ENCODE data around the gene FEN1.
A peak's percentile ranks its signal among the peaks of the same experiment; 100 is the strongest.

The FEN1 gene, protein sequence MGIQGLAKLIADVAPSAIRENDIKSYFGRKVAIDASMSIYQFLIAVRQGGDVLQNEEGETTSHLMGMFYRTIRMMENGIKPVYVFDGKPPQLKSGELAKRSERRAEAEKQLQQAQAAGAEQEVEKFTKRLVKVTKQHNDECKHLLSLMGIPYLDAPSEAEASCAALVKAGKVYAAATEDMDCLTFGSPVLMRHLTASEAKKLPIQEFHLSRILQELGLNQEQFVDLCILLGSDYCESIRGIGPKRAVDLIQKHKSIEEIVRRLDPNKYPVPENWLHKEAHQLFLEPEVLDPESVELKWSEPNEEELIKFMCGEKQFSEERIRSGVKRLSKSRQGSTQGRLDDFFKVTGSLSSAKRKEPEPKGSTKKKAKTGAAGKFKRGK

DNA sequence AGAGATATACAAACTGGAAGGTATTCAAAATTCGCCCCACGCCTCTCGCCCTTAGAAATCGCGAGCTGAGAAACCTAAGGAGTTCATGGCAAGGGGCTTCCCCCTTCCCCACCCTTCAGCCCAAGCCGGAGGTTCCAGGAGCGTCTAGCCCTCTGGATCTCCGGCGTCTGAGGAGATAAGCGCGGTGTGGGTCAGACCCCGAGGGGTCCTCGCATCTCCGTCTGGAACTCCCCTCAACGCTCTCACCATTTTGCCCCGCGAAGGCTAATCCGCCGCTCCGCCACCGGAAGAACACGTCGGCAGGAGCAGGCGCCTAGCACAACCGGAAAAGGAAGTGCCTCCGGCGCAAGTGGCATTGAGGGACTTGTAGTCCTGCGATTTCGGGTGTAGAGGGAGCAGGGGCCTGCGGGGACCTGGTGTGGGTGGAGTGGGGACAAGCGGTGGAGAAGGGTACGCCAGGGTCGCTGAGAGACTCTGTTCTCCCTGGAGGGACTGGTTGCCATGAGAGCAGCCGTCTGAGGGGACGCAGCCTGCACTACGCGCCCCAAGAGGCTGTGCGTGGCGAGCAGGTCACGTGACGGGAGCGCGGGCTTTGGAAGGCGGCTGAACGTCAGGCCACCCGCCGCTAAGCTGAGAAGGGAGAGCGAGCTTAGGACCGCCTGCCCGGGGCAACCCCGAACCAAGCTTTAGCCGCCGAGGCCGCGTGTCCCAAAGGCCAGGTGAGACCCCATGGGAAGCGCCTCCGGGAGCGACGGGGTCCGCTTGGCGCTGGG lies at the start of gene FEN1, which contains the start of gene TMEM258:
Gene FEN1 (plus strand): TSS at position 602 of the 773 bp plus-strand sequence. CDS start 2,451 bp downstream, outside the sequence.
Gene TMEM258 (minus strand): TSS at position 290 of the 773 bp plus-strand sequence. CDS start 41 bp downstream, at position 249.
- Mint-ChIP-seq H3K36me3 (ENCODE audit: low read depth) (peaks cover 90% of the 10 kb centered on the region), H3K27ac (peak within 1 kb of the TSS; percentile 100)

DNA sequence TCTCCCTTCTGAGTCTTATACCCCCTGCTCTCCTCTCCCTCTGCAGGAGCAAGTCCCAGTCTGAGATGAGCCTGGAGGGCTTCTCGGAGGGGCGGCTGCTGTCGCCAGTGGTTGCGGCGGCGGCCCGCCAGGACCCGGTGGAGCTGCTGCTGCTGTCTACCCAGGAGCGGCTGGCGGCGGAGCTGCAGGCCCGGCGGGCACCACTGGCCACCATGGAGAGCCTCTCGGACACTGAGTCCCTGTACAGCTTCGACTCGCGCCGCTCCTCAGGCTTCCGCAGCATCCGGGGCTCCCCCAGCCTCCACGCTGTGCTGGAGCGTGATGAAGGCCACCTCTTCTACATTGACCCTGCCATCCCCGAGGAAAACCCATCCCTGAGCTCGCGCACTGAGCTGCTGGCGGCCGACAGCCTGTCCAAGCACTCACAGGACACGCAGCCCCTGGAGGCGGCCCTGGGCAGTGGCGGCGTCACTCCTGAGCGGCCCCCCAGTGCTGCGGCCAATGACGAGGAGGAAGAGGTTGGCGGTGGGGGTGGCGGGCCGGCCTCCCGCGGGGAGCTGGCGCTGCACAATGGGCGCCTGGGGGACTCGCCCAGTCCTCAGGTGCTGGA lies 49.1 kb upstream of the FEN1 start:
- Mint-ChIP-seq H3K36me3 (ENCODE audit: low read depth) (no peaks in the 10 kb centered on the region), H3K27ac (no peak overlapping the region), H3K4me3 (no peak overlapping the region), H3K9me3 (no peaks in the 10 kb centered on the region), H3K4me1 (ENCODE audit: low read depth) (no peaks in the 10 kb centered on the region), H3K27me3 (peaks cover 7% of the 10 kb centered on the region)
- DNase-seq: no peak

More for the DNA sequence above, at the start of gene FEN1, which contains the start of gene TMEM258:
- peaks cover 58% of the 10 kb centered on the region for H3K4me1 Mint-ChIP-seq (ENCODE audit: low read depth)
- no peaks in the 10 kb centered on the region for H3K27me3 Mint-ChIP-seq
- peak within 1 kb of the TSS; percentile 92 for H3K4me3 Mint-ChIP-seq
- H3K9me3 Mint-ChIP-seq: no peaks in the 10 kb centered on the region
- DNase-seq: peak; percentile 94

- Mint-ChIP-seq H3K4me1 (ENCODE audit: low read depth) (no peaks in the 10 kb centered on the region), H3K27ac (no peak overlapping the region), H3K36me3 (ENCODE audit: low read depth) (no peaks in the 10 kb centered on the region), H3K9me3 (no peaks in the 10 kb centered on the region), H3K4me3 (no peak overlapping the region), H3K27me3 (peaks cover 11% of the 10 kb centered on the region)
- DNase-seq: no peak
Measured at GRCh38 chr11:61744181-61744580, 48.5 kb upstream of the FEN1 start.

DNA sequence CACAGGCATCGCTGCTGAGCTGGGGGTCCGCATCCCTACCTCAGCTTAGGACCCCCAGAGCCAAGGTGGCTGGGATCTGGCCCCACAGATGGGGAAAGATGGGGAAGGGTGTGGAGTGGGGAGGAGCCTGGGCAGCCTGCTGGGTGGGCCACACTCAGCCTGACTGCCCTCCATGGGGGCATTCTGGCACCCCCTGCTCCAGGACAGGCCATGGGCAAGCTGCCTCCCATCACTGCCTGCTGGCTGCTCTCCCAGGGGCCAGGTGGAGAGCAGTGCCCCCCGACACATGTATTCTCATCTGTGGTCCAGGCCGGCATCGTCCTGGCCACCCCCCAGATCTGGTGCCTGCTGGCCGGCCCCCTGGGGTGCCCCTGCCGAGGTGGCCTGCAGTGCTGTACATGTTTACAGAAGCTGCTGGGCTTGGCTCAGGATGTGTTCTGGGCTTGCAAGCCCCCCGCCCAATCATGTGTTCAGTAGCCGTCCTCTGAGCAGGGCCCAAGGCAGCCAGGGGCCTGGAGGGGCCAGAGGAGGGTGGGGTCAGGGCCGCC lies 48.0 kb upstream of the FEN1 start:
- H3K27me3 Mint-ChIP-seq: peaks cover 16% of the 10 kb centered on the region
- H3K36me3 Mint-ChIP-seq (ENCODE audit: low read depth): no peaks in the 10 kb centered on the region
- H3K27ac Mint-ChIP-seq: no peak overlapping the region
- DNase-seq: no peak
- no peak overlapping the region for H3K4me3 Mint-ChIP-seq
- H3K9me3 Mint-ChIP-seq: no peaks in the 10 kb centered on the region
- H3K4me1 Mint-ChIP-seq (ENCODE audit: low read depth): no peaks in the 10 kb centered on the region

DNA sequence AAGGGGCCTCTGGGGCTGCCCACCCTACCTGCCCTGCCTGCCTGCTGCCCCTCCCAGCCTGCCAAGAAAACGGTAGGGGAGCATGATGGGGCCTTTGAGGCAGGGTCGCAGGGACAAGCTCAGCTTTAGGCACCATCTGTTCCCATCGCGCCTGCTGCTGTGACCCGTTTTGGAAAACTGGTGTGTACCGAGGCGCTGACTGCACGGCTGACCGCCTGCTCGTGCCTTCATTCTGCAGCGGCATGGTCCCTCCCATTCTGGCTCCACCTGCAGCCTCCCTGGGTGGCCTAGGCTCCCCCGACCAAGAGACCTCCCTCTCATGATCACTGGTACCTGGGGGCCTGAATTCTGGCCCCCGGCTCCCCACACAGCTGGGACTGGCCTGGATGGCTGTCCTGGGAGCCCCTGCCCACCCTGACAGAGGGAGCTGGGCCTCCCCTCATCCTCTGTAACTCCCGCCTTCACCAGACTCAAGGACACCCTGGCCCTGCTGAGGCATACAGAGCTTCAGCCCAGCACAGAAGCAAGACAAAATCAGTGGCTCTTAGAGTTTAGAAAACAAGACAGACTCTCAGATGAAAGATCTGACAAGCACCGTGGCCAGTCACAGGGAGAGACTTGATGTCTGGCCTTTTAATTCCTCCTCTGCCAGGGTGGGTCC lies 46.8 kb upstream of the FEN1 start:
- H3K9me3 Mint-ChIP-seq: no peaks in the 10 kb centered on the region
- H3K36me3 Mint-ChIP-seq (ENCODE audit: low read depth): no peaks in the 10 kb centered on the region
- peaks cover 21% of the 10 kb centered on the region for H3K27me3 Mint-ChIP-seq
- no peak for DNase-seq
- H3K4me1 Mint-ChIP-seq (ENCODE audit: low read depth): no peaks in the 10 kb centered on the region
- no peak overlapping the region for H3K4me3 Mint-ChIP-seq
- no peak overlapping the region for H3K27ac Mint-ChIP-seq

GRCh38 chr11:61746442-61747191 lies 46.1 kb upstream of the FEN1 start:
- no peak for DNase-seq
- H3K4me1 Mint-ChIP-seq (ENCODE audit: low read depth): no peaks in the 10 kb centered on the region
- no peak overlapping the region for H3K27ac Mint-ChIP-seq
- no peak overlapping the region for H3K4me3 Mint-ChIP-seq
- H3K9me3 Mint-ChIP-seq: no peaks in the 10 kb centered on the region
- H3K27me3 Mint-ChIP-seq: peaks cover 26% of the 10 kb centered on the region
- no peaks in the 10 kb centered on the region for H3K36me3 Mint-ChIP-seq (ENCODE audit: low read depth)

GRCh38 chr11:61747192-61747966 lies 45.3 kb upstream of the FEN1 start:
- DNase-seq: peak; percentile 64
- no peak overlapping the region for H3K4me3 Mint-ChIP-seq
- H3K27ac Mint-ChIP-seq: no peak overlapping the region
- no peaks in the 10 kb centered on the region for H3K36me3 Mint-ChIP-seq (ENCODE audit: low read depth)
- no peaks in the 10 kb centered on the region for H3K9me3 Mint-ChIP-seq
- H3K4me1 Mint-ChIP-seq (ENCODE audit: low read depth): peaks cover 2% of the 10 kb centered on the region
- H3K27me3 Mint-ChIP-seq: peaks cover 31% of the 10 kb centered on the region

DNA sequence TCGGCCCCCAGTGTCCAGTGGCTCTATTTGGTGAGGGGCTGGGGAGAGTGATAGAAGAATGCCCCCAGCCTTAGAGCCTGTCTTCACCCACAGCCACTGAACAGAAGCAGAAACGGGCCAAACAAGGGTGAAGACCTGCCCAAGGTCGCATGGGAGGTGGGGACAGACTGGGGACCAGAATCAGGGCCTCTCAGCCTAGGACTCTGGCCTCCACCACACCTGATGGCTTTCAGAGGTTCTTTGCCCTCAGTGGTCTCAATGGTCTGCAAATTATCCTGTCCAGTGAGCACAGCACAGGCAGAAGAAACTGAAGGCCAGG lies 44.8 kb upstream of the FEN1 start:
- Mint-ChIP-seq H3K27me3 (peaks cover 33% of the 10 kb centered on the region), H3K36me3 (ENCODE audit: low read depth) (no peaks in the 10 kb centered on the region), H3K9me3 (no peaks in the 10 kb centered on the region), H3K27ac (no peak overlapping the region), H3K4me1 (ENCODE audit: low read depth) (peaks cover 3% of the 10 kb centered on the region), H3K4me3 (no peak overlapping the region)
- no peak for DNase-seq

GRCh38 chr11:61749591-61750217 lies 43.0 kb upstream of the FEN1 start:
- no peak overlapping the region for H3K27ac Mint-ChIP-seq
- H3K4me3 Mint-ChIP-seq: no peak overlapping the region
- peaks cover 45% of the 10 kb centered on the region for H3K27me3 Mint-ChIP-seq

DNA sequence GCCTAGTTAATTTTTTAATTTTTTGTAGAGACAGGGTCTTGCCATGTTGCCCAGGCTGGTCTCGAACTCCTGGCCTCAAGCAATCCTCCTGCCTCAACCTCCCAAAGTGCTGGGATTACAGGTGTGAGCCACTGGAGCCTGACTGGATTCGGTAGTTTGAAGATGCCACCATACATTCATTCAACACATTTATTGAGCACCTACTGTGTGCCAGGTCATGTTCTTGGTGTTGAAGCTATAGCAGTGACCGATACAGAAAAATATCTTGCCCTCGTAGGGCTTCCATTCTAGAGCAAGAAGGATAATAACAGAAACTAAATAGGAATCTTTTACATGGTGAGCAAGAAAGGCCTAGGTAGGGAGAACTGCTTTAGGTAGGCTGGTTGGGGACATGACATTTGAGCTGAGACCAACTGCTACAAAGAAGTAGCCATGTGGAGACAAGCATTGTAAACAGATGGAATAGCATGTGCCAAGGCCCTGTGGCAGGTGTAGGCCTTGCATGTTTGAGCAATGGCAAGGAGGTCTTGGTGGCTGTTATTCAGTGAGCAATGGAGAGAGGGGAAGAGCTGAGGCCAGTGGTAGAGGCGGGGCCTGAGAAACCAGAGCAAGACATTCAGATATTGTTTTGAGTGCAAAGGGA lies 42.0 kb upstream of the FEN1 start:
- Mint-ChIP-seq H3K27me3 (peaks cover 45% of the 10 kb centered on the region), H3K27ac (no peak overlapping the region), H3K9me3 (no peaks in the 10 kb centered on the region), H3K4me1 (ENCODE audit: low read depth) (peaks cover 8% of the 10 kb centered on the region), H3K36me3 (ENCODE audit: low read depth) (no peaks in the 10 kb centered on the region), H3K4me3 (no peak overlapping the region)
- no peak for DNase-seq

More at GRCh38 chr11:61749591-61750217, 43.0 kb upstream of the FEN1 start:
- Mint-ChIP-seq H3K4me1 (ENCODE audit: low read depth) (peaks cover 5% of the 10 kb centered on the region), H3K9me3 (no peaks in the 10 kb centered on the region), H3K36me3 (ENCODE audit: low read depth) (no peaks in the 10 kb centered on the region)
- DNase-seq: no peak

DNA sequence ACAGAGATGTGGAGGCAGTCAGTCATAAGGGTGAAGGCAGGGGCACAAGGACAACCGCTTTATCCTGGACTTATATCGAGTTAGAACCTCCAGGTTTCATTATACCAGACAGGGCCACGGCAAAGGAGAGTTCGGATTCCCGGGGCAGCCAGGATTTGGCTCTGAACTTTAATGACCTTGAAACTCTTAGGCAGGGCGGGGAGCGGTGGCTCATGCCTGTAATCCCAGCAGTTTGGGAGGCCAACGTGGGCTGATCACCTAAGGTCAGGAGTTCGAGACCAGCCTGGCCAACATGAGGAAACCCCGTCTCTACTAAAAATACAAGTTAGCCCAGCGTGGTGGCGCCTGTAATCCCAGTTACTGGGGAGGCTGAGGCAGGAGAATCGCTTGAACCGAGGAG lies 41.3 kb upstream of the FEN1 start:
- H3K4me3 Mint-ChIP-seq: no peak overlapping the region
- no peak for DNase-seq
- H3K27ac Mint-ChIP-seq: no peak overlapping the region
- no peaks in the 10 kb centered on the region for H3K36me3 Mint-ChIP-seq (ENCODE audit: low read depth)
- peaks cover 14% of the 10 kb centered on the region for H3K4me1 Mint-ChIP-seq (ENCODE audit: low read depth)
- H3K27me3 Mint-ChIP-seq: peaks cover 45% of the 10 kb centered on the region
- H3K9me3 Mint-ChIP-seq: no peaks in the 10 kb centered on the region

DNA sequence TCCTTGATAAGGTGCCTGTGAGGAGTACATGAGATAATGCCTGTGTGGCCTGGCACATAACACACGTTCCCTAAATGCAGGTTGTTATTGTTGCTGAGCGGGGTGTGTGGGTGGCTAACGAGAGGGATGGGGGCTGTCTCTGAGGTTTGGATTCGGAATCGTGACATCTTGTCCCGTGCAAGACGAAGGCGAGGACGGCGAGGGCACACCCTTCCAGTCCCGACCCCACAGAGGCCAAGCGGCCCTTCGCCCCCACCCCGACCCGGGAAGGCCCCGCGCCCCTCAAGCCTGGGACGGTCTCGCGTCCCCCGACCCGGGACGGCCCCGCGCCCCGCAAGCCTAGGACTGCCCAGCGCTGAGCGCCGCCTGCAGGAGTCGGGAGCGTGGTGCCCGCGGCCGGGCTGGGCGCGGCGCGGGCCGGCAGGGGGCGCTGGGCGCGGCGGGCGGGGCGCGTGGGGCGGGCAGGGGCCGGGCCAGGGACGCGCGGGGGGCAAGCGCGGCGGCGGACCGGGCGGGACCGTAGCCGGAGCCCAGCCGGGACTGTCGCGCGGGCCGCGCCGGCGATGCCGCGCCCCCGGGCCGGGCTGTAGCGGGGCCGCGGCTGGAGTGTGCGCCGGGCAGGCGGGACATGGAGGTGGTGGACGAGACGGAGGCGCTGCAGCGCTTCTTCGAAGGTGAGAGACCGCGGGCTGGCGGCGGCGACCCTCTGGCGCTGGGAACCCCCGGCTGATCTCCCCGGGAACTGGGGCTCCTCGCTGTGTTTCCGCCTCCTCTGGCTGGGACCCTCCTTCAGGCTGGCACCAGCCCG lies 40.4 kb upstream of the FEN1 start, which contains the start of gene MYRF:
Gene MYRF (plus strand): TSS at position 520 of the 808 bp plus-strand sequence. CDS start 109 bp downstream, at position 629.
- Mint-ChIP-seq H3K4me1 (ENCODE audit: low read depth) (peaks cover 18% of the 10 kb centered on the region), H3K27ac (peak within 1 kb of the TSS; percentile 55), H3K4me3 (peak within 1 kb of the TSS; percentile 63), H3K36me3 (ENCODE audit: low read depth) (no peaks in the 10 kb centered on the region), H3K9me3 (no peaks in the 10 kb centered on the region), H3K27me3 (peaks cover 45% of the 10 kb centered on the region)
- DNase-seq: peak; percentile 82
